ENCODE results near the gene PTMS. TPM values are rescaled to one million over a fixed set of nuclear protein-coding genes. Genes with fewer than 3 reads are reported as not detected.

Gene PTMS
- total and polyA plus RNA-seq, 10 of the 15 experiments (the other 5 are each of a cell fraction or from before 2014, with no cell fraction given), result 2.1 to 127 (median 29.8) TPM

GRCh38 chr12:6729186-6729585 lies 37.0 kb upstream of the PTMS start:
- Histone ChIP-seq H3K9ac (ENCODE audit: control insufficient read depth, insufficient read depth, low read length) (no peak overlapping the region), H3K4me2 (ENCODE audit: control insufficient read depth, insufficient read depth) (no peak overlapping the region), H3K4me1 (ENCODE audit: control insufficient read depth, insufficient read depth, low read length) (no peaks in the 10 kb centered on the region; the same call in 1 of the 2 replicates), H3K79me2 (ENCODE audit: control insufficient read depth, insufficient read depth, low read length) (peaks cover 10% of the 10 kb centered on the region), H4K20me1 (ENCODE audit: control insufficient read depth, insufficient read depth) (no peaks in the 10 kb centered on the region), H3K36me3 (ENCODE audit: control insufficient read depth in 2 of 2, insufficient read depth in 2 of 2, low read length in 1 of 2) (peaks cover 7 to 11% of the 10 kb centered on the region in 2 experiments; a peak in 3 of 4 replicates), H3K27me3 (replicated peaks in 1 of 2; ENCODE audit: control insufficient read depth in 2 of 2, insufficient read depth in 2 of 2, low read length in 1 of 2) (no peaks in the 10 kb centered on the region), H3K4me3 (no peak overlapping the region), H2AFZ (ENCODE audit: control insufficient read depth, low read depth, low read length) (no peak overlapping the region), H3K9me3 (replicated peaks; ENCODE audit: control insufficient read depth, insufficient read depth, low read length) (no peaks in the 10 kb centered on the region), H3K27ac (ENCODE audit: control insufficient read depth, insufficient read depth) (no peak overlapping the region)
- RAD21 ChIA-PET (ENCODE audit: unreplicated experiment), result no interaction called here
- SMC1A ChIA-PET (ENCODE audit: uncharacterized antibody, unreplicated experiment), result no interaction called here
- in situ Hi-C loops (cut with MboI), result no loop called here
- DNase-seq (ENCODE audit: low read depth, low spot score), result no peak
- 96% methylated on average over 18 of the region's 18 CpGs for WGBS (ENCODE audit: insufficient coverage, insufficient replicate concordance, low lambda C conversion rate, missing lambda C conversion rate)
- intact Hi-C loops (cut with micrococcal nuclease; ENCODE audit: unreplicated experiment), result no loop called here
- CTCF ChIA-PET, result no interaction called here
- TF ChIP-seq USF2 (IDR thresholded peaks at IDR 0.05; ENCODE audit: borderline replicate concordance, low read depth, low read length) (no peak), MXI1 (IDR thresholded peaks at IDR 0.05; ENCODE audit: low read depth, low read length) (no peak), SPI1 (IDR thresholded peaks at IDR 0.05; ENCODE audit: borderline replicate concordance, insufficient read depth, low read depth, low read length) (no peak), ZBTB40 (IDR thresholded peaks at IDR 0.05; ENCODE audit: borderline replicate concordance) (no peak), NBN (IDR thresholded peaks at IDR 0.05) (no peak)
- BruUV-seq (replicated peaks), result no TSS peak
- ATAC-seq, result no peak
- POLR2A ChIA-PET, result interaction anchor here (0.5 kb wide), 1 partner anchor 79 kb away, joined by 3 read pairs; no protein-coding TSS in a partner anchor
- no peak for FAIRE-seq
